Cardiac muscle cell (in vitro differentiated cells and primary cell): ENCODE results near the gene GIMAP2. TPM values are rescaled to one million over a fixed set of nuclear protein-coding genes. Genes with fewer than 3 reads are reported as not detected.
"Not testable (repeated sequence)": the region's sequence is repeated elsewhere in the genome, so short reads cannot be mapped to it uniquely, and the experiment has no call there.

Source experiments
- DNase-seq, 2 donors: peaks; one replicate each; pipeline versions ENCODE4 v3.0.0 to v3.0.0-alpha.2; 2010 to 2017; ENCODE audit warnings: low read depth in 1 of 2, low spot score in 1 of 2
- H3K27ac ChIP-seq: fragments of 200-600 bp; sonication (generic); 2 replicates; pipeline ENCODE4 v1.5.1; 2016
- H3K27me3 ChIP-seq: fragments of 200-600 bp; sonication (generic); 2 replicates; pipeline ENCODE4 v1.6.0; 2016; ENCODE audit warnings: control low read depth
- H3K36me3 ChIP-seq: fragments of 200-600 bp; sonication (generic); 2 replicates; pipeline ENCODE4 v1.5.1; 2016; ENCODE audit warnings: control low read depth
- H3K4me1 ChIP-seq: fragments of 200-600 bp; sonication (generic); 2 replicates; pipeline ENCODE4 v1.8.1; 2017; ENCODE audit warnings: low read depth, mild to moderate bottlenecking, mixed run types
- H3K4me3 ChIP-seq: fragments of 200-600 bp; sonication (generic); 2 replicates; pipeline ENCODE4 v1.5.1; 2016; ENCODE audit warnings: mild to moderate bottlenecking
- H3K9me3 ChIP-seq: fragments of 200-600 bp; sonication (generic); 2 replicates; pipeline ENCODE4 v1.5.1; 2017; ENCODE audit warnings: low read depth, mild to moderate bottlenecking, control low read depth
- polyA plus RNA-seq: library from polyadenylated mRNA; unstranded; fragments of >200 nt; fragmentation: Nextera tagmentation; extraction: Ambion mirVana; gene quantifications from 2 replicates; pipeline ENCODE4 v1.2.1, GENCODE V29; 2016
- total RNA-seq: library from RNA; depleted of rRNA; stranded (reverse); fragments of >200 nt; gene quantifications from 2 replicates; pipeline ENCODE4 v1.2.3, GENCODE V29; 2016
- TF ChIP-seq, protein P1 (sequence below): IDR thresholded peaks from 2 replicates; pipeline ENCODE4 v1.5.1; 2012; ENCODE audit warnings: low read depth, mild to moderate bottlenecking, low read length

The GIMAP2 gene
- total and polyA plus RNA-seq, 2 experiments from 2014 or later: not detected

DNA sequence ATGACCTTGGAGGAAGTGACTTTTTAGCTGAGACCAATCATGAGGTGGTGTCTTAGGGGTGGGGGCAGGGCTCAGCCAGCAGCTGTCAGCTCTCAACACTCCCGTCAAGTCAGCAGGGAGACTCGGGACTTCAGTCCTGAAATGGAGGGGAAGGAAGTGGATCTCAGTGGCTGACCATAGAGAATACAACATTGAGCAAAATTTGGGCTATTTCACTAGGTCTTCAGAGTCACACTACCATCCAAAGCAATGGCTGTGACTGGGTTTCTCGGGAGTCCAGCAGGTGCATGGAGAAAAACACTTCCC, 36.5 kb upstream of the GIMAP2 start:
- no peak overlapping the region for H3K27ac ChIP-seq
- no peak for DNase-seq
- no peak overlapping the region for H3K4me3 ChIP-seq
- H3K9me3 ChIP-seq: no peaks in the 10 kb centered on the region
- no peaks in the 10 kb centered on the region for H3K4me1 ChIP-seq
- TF ChIP-seq, protein P1, sequence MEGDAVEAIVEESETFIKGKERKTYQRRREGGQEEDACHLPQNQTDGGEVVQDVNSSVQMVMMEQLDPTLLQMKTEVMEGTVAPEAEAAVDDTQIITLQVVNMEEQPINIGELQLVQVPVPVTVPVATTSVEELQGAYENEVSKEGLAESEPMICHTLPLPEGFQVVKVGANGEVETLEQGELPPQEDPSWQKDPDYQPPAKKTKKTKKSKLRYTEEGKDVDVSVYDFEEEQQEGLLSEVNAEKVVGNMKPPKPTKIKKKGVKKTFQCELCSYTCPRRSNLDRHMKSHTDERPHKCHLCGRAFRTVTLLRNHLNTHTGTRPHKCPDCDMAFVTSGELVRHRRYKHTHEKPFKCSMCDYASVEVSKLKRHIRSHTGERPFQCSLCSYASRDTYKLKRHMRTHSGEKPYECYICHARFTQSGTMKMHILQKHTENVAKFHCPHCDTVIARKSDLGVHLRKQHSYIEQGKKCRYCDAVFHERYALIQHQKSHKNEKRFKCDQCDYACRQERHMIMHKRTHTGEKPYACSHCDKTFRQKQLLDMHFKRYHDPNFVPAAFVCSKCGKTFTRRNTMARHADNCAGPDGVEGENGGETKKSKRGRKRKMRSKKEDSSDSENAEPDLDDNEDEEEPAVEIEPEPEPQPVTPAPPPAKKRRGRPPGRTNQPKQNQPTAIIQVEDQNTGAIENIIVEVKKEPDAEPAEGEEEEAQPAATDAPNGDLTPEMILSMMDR: no peak
- H3K36me3 ChIP-seq: no peaks in the 10 kb centered on the region
- H3K27me3 ChIP-seq: no peaks in the 10 kb centered on the region

- Histone ChIP-seq H3K36me3 (no peaks in the 10 kb centered on the region), H3K4me1 (no peaks in the 10 kb centered on the region), H3K27ac (no peak overlapping the region), H3K27me3 (no peaks in the 10 kb centered on the region), H3K9me3 (no peaks in the 10 kb centered on the region), H3K4me3 (no peak overlapping the region)
- TF ChIP-seq, protein P1: no peak
- DNase-seq: no peak
These were observed 30.8 kb upstream of the GIMAP2 start for GRCh38 chr7:150654692-150655091.

- Histone ChIP-seq H3K27ac (no peak overlapping the region), H3K4me1 (no peaks in the 10 kb centered on the region), H3K9me3 (no peaks in the 10 kb centered on the region), H3K27me3 (no peaks in the 10 kb centered on the region), H3K36me3 (no peaks in the 10 kb centered on the region), H3K4me3 (no peak overlapping the region)
- TF ChIP-seq, protein P1: no peak
- DNase-seq: no peak
These were observed 29.5 kb upstream of the GIMAP2 start for GRCh38 chr7:150656047-150656446.

- H3K27me3 ChIP-seq: no peaks in the 10 kb centered on the region
- no peaks in the 10 kb centered on the region for H3K4me1 ChIP-seq
- H3K36me3 ChIP-seq: no peaks in the 10 kb centered on the region
- no peaks in the 10 kb centered on the region for H3K9me3 ChIP-seq
- no peak for DNase-seq
- H3K4me3 ChIP-seq: no peak overlapping the region
- no peak overlapping the region for H3K27ac ChIP-seq
- TF ChIP-seq, protein P1: no peak
These were observed 28.0 kb upstream of the GIMAP2 start for GRCh38 chr7:150657526-150657925.

- H3K27me3 ChIP-seq: no peaks in the 10 kb centered on the region
- no peaks in the 10 kb centered on the region for H3K4me1 ChIP-seq
- TF ChIP-seq, protein P1: no peak
- DNase-seq: no peak
- H3K4me3 ChIP-seq: no peak overlapping the region
- H3K9me3 ChIP-seq: no peaks in the 10 kb centered on the region
- no peak overlapping the region for H3K27ac ChIP-seq
- no peaks in the 10 kb centered on the region for H3K36me3 ChIP-seq
These were observed 24.4 kb upstream of the GIMAP2 start for GRCh38 chr7:150660939-150661613.

- not testable (repeated sequence) for H3K9me3 ChIP-seq, H3K4me3 ChIP-seq, H3K27ac ChIP-seq, H3K36me3 ChIP-seq, H3K27me3 ChIP-seq, DNase-seq, H3K4me1 ChIP-seq
These were observed 22.7 kb upstream of the GIMAP2 start for GRCh38 chr7:150662821-150663220.
